GM12875 (cell line): ENCODE data around the gene CHST12.
A peak's percentile ranks its signal among the peaks of the same experiment; 100 is the strongest.

Experiments
- H3K4me3 ChIP-seq: one replicate; pipeline ENCODE4 v1.5.1; 2011; ENCODE audit warnings: low read depth, low read length, control low read depth
- CTCF ChIP-seq: IDR thresholded peaks from 2 replicates; pipeline ENCODE4 v1.5.1; 2011; ENCODE audit warnings: low read depth, mild to moderate bottlenecking, control low read depth, inconsistent platforms, low read length, moderate library complexity, borderline replicate concordance; ENCODE audit not compliant: insufficient read depth

Gene CHST12

GRCh38 chr7:2403014-2403717, at the start of gene CHST12:
Gene CHST12, plus strand, starts transcription at chr7:2403611. Its CDS starts 29,029 bp downstream, at chr7:2432640.
- H3K4me3 ChIP-seq = peak within 1 kb of the TSS; percentile 87

GRCh38 chr7:2353936-2354185, 49.5 kb upstream of the CHST12 start:
- TF ChIP-seq CTCF = no peak

More at GRCh38 chr7:2403014-2403717, at the start of gene CHST12:
- no peak for TF ChIP-seq CTCF

GRCh38 chr7:2354186-2354938, 49.0 kb upstream of the CHST12 start, which contains the start of gene EIF3B:
Gene EIF3B, plus strand, starts transcription at chr7:2354827. Its CDS starts 95 bp downstream, at chr7:2354922.
- H3K4me3 ChIP-seq = peak within 1 kb of the TSS; percentile 96
- TF ChIP-seq CTCF = no peak

More at GRCh38 chr7:2353936-2354185, 49.5 kb upstream of the CHST12 start:
- H3K4me3 ChIP-seq = peak overlapping the region; percentile 96

- H3K4me3 ChIP-seq = peak overlapping the region; percentile 96
- no peak for TF ChIP-seq CTCF
Observed at GRCh38 chr7:2354939-2355704, 48.3 kb upstream of the CHST12 start.

- TF ChIP-seq CTCF = no peak
Observed at GRCh38 chr7:2355705-2356008, 47.8 kb upstream of the CHST12 start.

GRCh38 chr7:2357165-2357564, 46.2 kb upstream of the CHST12 start:
- no peak overlapping the region for H3K4me3 ChIP-seq
- no peak for TF ChIP-seq CTCF

More at GRCh38 chr7:2355705-2356008, 47.8 kb upstream of the CHST12 start:
- H3K4me3 ChIP-seq = peak overlapping the region; percentile 96
